T-helper 22 cell (primary cell): ENCODE data around the gene HSD17B1.
"Not testable (repeated sequence)": the region's sequence is repeated elsewhere in the genome, so short reads cannot be mapped to it uniquely, and the experiment has no call there.

Source experiments
- DNase-seq: peaks from one replicate; pipeline ENCODE4 v3.0.0-alpha.2; 2020; ENCODE audit warnings: low read depth

Gene HSD17B1

GRCh38 chr17:42547698-42548069 lies 5.0 kb upstream of the HSD17B1 start:
- no peak for DNase-seq

GRCh38 chr17:42548070-42548837 lies 4.5 kb upstream of the HSD17B1 start:
- DNase-seq: peak; percentile 57

GRCh38 chr17:42548993-42549755 lies 3.5 kb upstream of the HSD17B1 start:
- no peak for DNase-seq

- DNase-seq: no peak
Measured at GRCh38 chr17:42553161-42553818, 567 bp downstream of the HSD17B1 start.

GRCh38 chr17:42553866-42554249 lies 1.1 kb downstream of the HSD17B1 start:
- no peak for DNase-seq

GRCh38 chr17:42554250-42555121 lies 1.8 kb downstream of the HSD17B1 start:
- peak; percentile 62 for DNase-seq

GRCh38 chr17:42555122-42555622 lies 2.4 kb downstream of the HSD17B1 start:
- DNase-seq: no peak

GRCh38 chr17:42555961-42556617 lies 3.4 kb downstream of the HSD17B1 start:
- not testable (repeated sequence) for DNase-seq

- no peak for DNase-seq
Measured at GRCh38 chr17:42559075-42559474, 6.4 kb downstream of the HSD17B1 start.

GRCh38 chr17:42560246-42560645 lies 7.5 kb downstream of the HSD17B1 start:
- DNase-seq: no peak

GRCh38 chr17:42561897-42562387 lies 9.2 kb downstream of the HSD17B1 start, which contains the start of gene COASY:
Gene COASY, plus strand, starts transcription at chr17:42562148. Its CDS starts 475 bp downstream, at chr17:42562623.
- peak; percentile 83 for DNase-seq

GRCh38 chr17:42562388-42563142 lies 9.8 kb downstream of the HSD17B1 start:
- no peak for DNase-seq

GRCh38 chr17:42563143-42563509 lies 10.4 kb downstream of the HSD17B1 start:
- DNase-seq: no peak

- no peak for DNase-seq
Measured at GRCh38 chr17:42563543-42563942, 10.8 kb downstream of the HSD17B1 start.

GRCh38 chr17:42563950-42564349 lies 11.2 kb downstream of the HSD17B1 start:
- DNase-seq: no peak

- DNase-seq: no peak
Measured at GRCh38 chr17:42564815-42565522, 12.2 kb downstream of the HSD17B1 start.

- DNase-seq: no peak
Measured at GRCh38 chr17:42565523-42566214, 12.9 kb downstream of the HSD17B1 start.

GRCh38 chr17:42566215-42566882 lies 13.6 kb downstream of the HSD17B1 start:
- DNase-seq: no peak
